Right lobe of liver (tissue), 4 donors: Measurements from ENCODE around the gene IGF2BP2.

ENCODE experiments used
- CTCF ChIP-seq, 4 donors: fragments of 200-600 bp in 3 of 4; fragments of 450-650 bp in 1 of 4; IDR thresholded peaks; one replicate each; pipeline versions ENCODE4 v1.5.1 to v1.8.0; 2016 to 2022; ENCODE audit warnings: antibody characterized with exemption in 4 of 4, mild to moderate bottlenecking in 2 of 4
- POLR2A ChIP-seq: fragments of 450-650 bp; IDR thresholded peaks from one replicate; pipeline ENCODE4 v1.6.1; 2017; ENCODE audit warnings: antibody characterized with exemption, mild to moderate bottlenecking
- donor health status: DM: no; HTN: no; CAD: no.
- donor health status: DM: no; HTN: no; CAD: no.
- donor health status: DM: no; HTN: yes; CAD: no.

DNA sequence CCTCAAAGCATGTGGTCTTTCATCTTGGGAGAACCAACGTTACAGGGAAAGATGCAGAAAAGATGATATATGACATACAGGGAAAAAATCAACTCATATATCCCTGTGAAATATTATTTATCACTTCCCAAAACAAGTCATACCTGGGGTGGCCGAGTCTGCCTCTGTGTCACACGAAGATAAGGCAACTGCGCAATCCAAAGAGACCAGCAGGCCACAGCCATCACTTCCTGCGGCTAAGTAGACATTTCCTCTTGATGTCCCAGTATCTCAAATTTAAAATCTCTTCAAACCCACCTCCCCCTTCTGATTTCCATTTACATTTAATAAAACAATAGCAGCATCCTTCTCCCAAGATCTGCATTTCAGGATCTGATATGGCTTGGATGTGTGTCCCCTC lies 71.5 kb downstream of the IGF2BP2 start:
- TF ChIP-seq CTCF (IDR thresholded peaks at IDR 0.05) (no peak), POLR2A (no peak)
